Neural cell (in vitro differentiated cells): ENCODE measurements around the gene DROSHA.

Source experiments
- CTCF ChIP-seq: fragments of 450-650 bp; IDR thresholded peaks from 2 replicates; pipeline ENCODE4 v1.5.1; 2014; ENCODE audit warnings: antibody characterized with exemption, mild to moderate bottlenecking, moderate library complexity; ENCODE audit not compliant: poor library complexity, severe bottlenecking
- EP300 ChIP-seq: fragments of 450-650 bp; conservative IDR thresholded peaks from 2 replicates; pipeline ENCODE4 v1.6.1; 2014; ENCODE audit warnings: antibody characterized with exemption, mild to moderate bottlenecking, moderate library complexity; ENCODE audit not compliant: poor library complexity, severe bottlenecking
- SMC3 ChIP-seq: fragments of 450-650 bp; conservative IDR thresholded peaks from 2 replicates; pipeline ENCODE4 v1.6.1; 2014; ENCODE audit warnings: antibody characterized with exemption, mild to moderate bottlenecking, moderate library complexity; ENCODE audit not compliant: poor library complexity

GRCh38 chr5:31534527-31535046 lies 2.7 kb upstream of the DROSHA start:
- TF ChIP-seq SMC3: no peak
- TF ChIP-seq CTCF: no peak
- no peak for TF ChIP-seq EP300
